MCF 10A (cell line): Measurements from ENCODE around the gene SLC13A4. TPM values are rescaled to one million over a fixed set of nuclear protein-coding genes. Genes with fewer than 3 reads are reported as not detected.

Experiments used
- BruUV-seq: library from RNA; stranded (reverse); fragments of 400-500 nt; replicated peaks from 2 replicates; lab custom pipeline; 2021; lab: Mats Ljungman, UMichigan
- CTCF ChIA-PET: fragments of 300-600 bp; sonication (Branson Sonifier 250); formaldehyde crosslinking; extraction: SDS; loops from one replicate; lab custom pipeline; 2021; ENCODE audit warnings: antibody characterized with exemption, inconsistent platforms; lab: Yijun Ruan, JAX
- POLR2A ChIA-PET: fragments of 300-600, 350-650 bp; sonication (Branson Sonifier 250); formaldehyde crosslinking; extraction: SDS; loops from one replicate; lab custom pipeline; 2020; ENCODE audit warnings: antibody characterized with exemption, inconsistent platforms; lab: Yijun Ruan, JAX
- DNase-seq: peaks from one replicate; pipeline ENCODE4 v3.0.0-alpha.2; 2018; ENCODE audit not compliant: unreplicated experiment
- H3K27ac Mint-ChIP-seq: one replicate; pipeline ENCODE4 v1.8.0; 2022; ENCODE audit warnings: mild to moderate bottlenecking, low read depth, mixed read lengths; ENCODE audit not compliant: unreplicated experiment
- H3K27me3 Mint-ChIP-seq: one replicate; pipeline ENCODE4 v1.8.0; 2022; ENCODE audit warnings: mixed read lengths; ENCODE audit not compliant: insufficient read depth, unreplicated experiment
- H3K36me3 Mint-ChIP-seq: one replicate; pipeline ENCODE4 v1.8.0; 2022; ENCODE audit warnings: mild to moderate bottlenecking, moderate library complexity, mixed read lengths; ENCODE audit not compliant: insufficient read depth, unreplicated experiment
- H3K4me1 Mint-ChIP-seq: one replicate; pipeline ENCODE4 v1.8.0; 2022; ENCODE audit warnings: mixed read lengths; ENCODE audit not compliant: insufficient read depth, unreplicated experiment
- H3K4me3 Mint-ChIP-seq: one replicate; pipeline ENCODE4 v1.8.0; 2022; ENCODE audit warnings: mild to moderate bottlenecking, moderate library complexity, mixed read lengths; ENCODE audit not compliant: unreplicated experiment
- H3K9me3 Mint-ChIP-seq: one replicate; pipeline ENCODE4 v1.8.0; 2022; ENCODE audit warnings: mixed read lengths; ENCODE audit not compliant: unreplicated experiment
- CTCF ChIP-seq: fragments of 200-600 bp; IDR thresholded peaks from one replicate; pipeline ENCODE4 v1.8.0; 2022; ENCODE audit warnings: antibody characterized with exemption, mild to moderate bottlenecking; ENCODE audit not compliant: unreplicated experiment
- intact Hi-C: fragments of 100-400 bp; cut with micrococcal nuclease; formaldehyde crosslinking; loops from 2 replicates; pipeline ENCODE4 v1.14.1; 2022
- total RNA-seq: library from RNA; stranded (reverse); gene quantifications from 2 replicates; pipeline ENCODE4 v1.2.3, GENCODE V29; 2022

Gene SLC13A4
- total RNA-seq, 1 experiment from 2014 or later = not detected

- POLR2A ChIA-PET = no interaction called here
- no peaks in the 10 kb centered on the region for H3K27me3 Mint-ChIP-seq
- intact Hi-C loops = no loop called here
- no peaks in the 10 kb centered on the region for H3K36me3 Mint-ChIP-seq
- no peak overlapping the region for H3K4me3 Mint-ChIP-seq
- BruUV-seq = no TSS peak
- CTCF ChIA-PET = interaction anchor here (0.7 to 2.9 kb wide), 5 partner anchors 9 to 36 kb away, joined by 3 to 21 read pairs (median 4); no protein-coding TSS in a partner anchor
- no peaks in the 10 kb centered on the region for H3K9me3 Mint-ChIP-seq
- peaks cover 18% of the 10 kb centered on the region for H3K4me1 Mint-ChIP-seq
- H3K27ac Mint-ChIP-seq = no peak overlapping the region
- no peak for DNase-seq
- no peak for TF ChIP-seq CTCF
These were observed 18.5 kb downstream of the SLC13A4 start for GRCh38 chr7:135709508-135709907.

- Mint-ChIP-seq H3K27ac (no peak overlapping the region), H3K4me1 (peaks cover 18% of the 10 kb centered on the region), H3K27me3 (no peaks in the 10 kb centered on the region), H3K36me3 (no peaks in the 10 kb centered on the region), H3K9me3 (no peaks in the 10 kb centered on the region), H3K4me3 (no peak overlapping the region)
- intact Hi-C loops = no loop called here
- TF ChIP-seq CTCF = no peak
- no TSS peak for BruUV-seq
- ChIA-PET POLR2A (interaction anchor here (0.8 to 2.3 kb wide), 2 partner anchors 24 to 46 kb away, joined by 4 to 11 read pairs; partner anchors contain the start of gene STMP1), CTCF (interaction anchor here (0.7 to 3.0 kb wide), 5 partner anchors 10 to 123 kb away, joined by 3 to 33 read pairs (median 3); no protein-coding TSS in a partner anchor)
- DNase-seq = no peak
These were observed 19.9 kb downstream of the SLC13A4 start for GRCh38 chr7:135708041-135708440.

GRCh38 chr7:135707570-135707966 is 20.4 kb downstream of the SLC13A4 start:
- POLR2A ChIA-PET = interaction anchor here (0.6 to 2.8 kb wide), 7 partner anchors 24 to 45 kb away, joined by 3 to 12 read pairs (median 4); partner anchors contain the start of gene STMP1
- H3K27ac Mint-ChIP-seq = peak overlapping the region; percentile 67
- DNase-seq = peak; percentile 27
- BruUV-seq = no TSS peak
- intact Hi-C loops = no loop called here
- no peak overlapping the region for H3K4me3 Mint-ChIP-seq
- no peaks in the 10 kb centered on the region for H3K27me3 Mint-ChIP-seq
- no peaks in the 10 kb centered on the region for H3K36me3 Mint-ChIP-seq
- CTCF ChIA-PET = interaction anchor here (0.7 to 3.0 kb wide), 6 partner anchors 10 to 123 kb away, joined by 3 to 33 read pairs (median 4); partner anchors contain the start of gene STMP1
- no peak for TF ChIP-seq CTCF
- no peaks in the 10 kb centered on the region for H3K9me3 Mint-ChIP-seq
- H3K4me1 Mint-ChIP-seq = peaks cover 18% of the 10 kb centered on the region

GRCh38 chr7:135706858-135707569 is 21.0 kb downstream of the SLC13A4 start:
- peaks cover 18% of the 10 kb centered on the region for H3K4me1 Mint-ChIP-seq
- TF ChIP-seq CTCF = no peak
- H3K27me3 Mint-ChIP-seq = no peaks in the 10 kb centered on the region
- peak overlapping the region; percentile 67 for H3K27ac Mint-ChIP-seq
- peak overlapping the region; percentile 29 for H3K4me3 Mint-ChIP-seq
- intact Hi-C loops = no loop called here
- ChIA-PET POLR2A (interaction anchor here (0.6 to 2.8 kb wide), 9 partner anchors 9 to 45 kb away, joined by 3 to 12 read pairs (median 4); partner anchors contain the start of gene STMP1), CTCF (interaction anchor here (0.8 to 3.0 kb wide), 6 partner anchors 26 to 91 kb away, joined by 3 to 33 read pairs (median 4); partner anchors contain the start of gene STMP1)
- DNase-seq = peak; percentile 85
- H3K36me3 Mint-ChIP-seq = no peaks in the 10 kb centered on the region
- H3K9me3 Mint-ChIP-seq = no peaks in the 10 kb centered on the region
- BruUV-seq = no TSS peak
